Melanocyte of skin (primary cell): ENCODE measurements around the gene DBP. TPM values are rescaled to one million over a fixed set of nuclear protein-coding genes. Genes with fewer than 3 reads are reported as not detected.

Experiments
- total RNA-seq, 2 donors: library from RNA; depleted of rRNA; stranded (reverse); fragments of >200 nt; gene quantifications; 2 replicates each; pipeline ENCODE4 v1.2.3, GENCODE V29; 2012

The DBP gene
- 10 to 100 TPM in 1 of 2 donors, 1 to 10 TPM in 1; 9.3 to 13.1 TPM for total RNA-seq

GRCh38 chr19:48636859-48637448 lies at the start of gene DBP:
DBP (minus strand) TSS chr19:48637379; CDS start chr19:48636994, 385 bp downstream.

GRCh38 chr19:48672994-48673393 lies 35.8 kb upstream of the DBP start, which contains the start of gene NTN5:
NTN5 (minus strand) TSS chr19:48673017; CDS start chr19:48670986, 2,031 bp downstream.

GRCh38 chr19:48646001-48646721 lies 9.0 kb upstream of the DBP start, which contains the start of gene CA11:
CA11 (minus strand) TSS chr19:48646187; CDS start chr19:48645632, 555 bp downstream.

GRCh38 chr19:48618916-48619691 lies 18.1 kb downstream of the DBP start, which contains the start of the genes RPL18 and SPHK2:
RPL18 (minus strand) TSS chr19:48619178; CDS start chr19:48619143, 35 bp downstream.
SPHK2 (plus strand) TSS chr19:48619506; CDS start chr19:48620515, 1,009 bp downstream.

GRCh38 chr19:48614436-48615230 lies 22.5 kb downstream of the DBP start, which contains the start of gene FAM83E:
FAM83E (minus strand) TSS chr19:48615076; CDS start chr19:48613372, 1,704 bp downstream.

GRCh38 chr19:48606463-48607358 lies 30.5 kb downstream of the DBP start, which contains the start of gene SPACA4:
SPACA4 (plus strand) TSS chr19:48606742; CDS start chr19:48606979, 237 bp downstream.

Other genes starting within 250 kb of the DBP start
- 10 to 100 TPM; 41.3 to 54.6 TPM for gene KDELR1, start 245.8 kb downstream of the DBP start, total RNA-seq
- gene GRIN2D, start 243.7 kb downstream of the DBP start, total RNA-seq, result 1 to 10 TPM in 1 of 2 donors, under 1 TPM in 1; 0.67 to 1.0 TPM
- gene GRWD1, start 191.4 kb downstream of the DBP start, total RNA-seq, result 10 to 100 TPM; 37.5 to 54.6 TPM
- gene KCNJ14, start 181.8 kb downstream of the DBP start, total RNA-seq, result under 1 TPM; 0.33 to 0.34 TPM
- gene CYTH2, start 168.0 kb downstream of the DBP start, total RNA-seq, result 10 to 100 TPM; 33.3 to 34.1 TPM
- gene LMTK3, start 125.5 kb downstream of the DBP start, total RNA-seq, result under 1 TPM in 1 of 2 donors, not detected in 1; under 0.01 TPM
- gene SULT2B1, start 85.2 kb downstream of the DBP start, total RNA-seq, result under 1 TPM in 1 of 2 donors, not detected in 1; 0.33 TPM
- gene SPACA4, start 30.6 kb downstream of the DBP start, total RNA-seq, result not detected
- under 1 TPM in 1 of 2 donors, not detected in 1; under 0.01 TPM for gene FAM83E, start 22.3 kb downstream of the DBP start, total RNA-seq
- 1,000 to 10,000 TPM in 1 of 2 donors, 100 to 1,000 TPM in 1; 840 to 1,494 TPM for gene RPL18, start 18.2 kb downstream of the DBP start, total RNA-seq
- gene SPHK2, start 17.9 kb downstream of the DBP start, total RNA-seq, result 10 to 100 TPM; 12.7 to 15.1 TPM
- gene CA11, start 8.8 kb upstream of the DBP start, total RNA-seq, result 1 to 10 TPM in 1 of 2 donors, under 1 TPM in 1; 0.67 to 1.4 TPM
- gene NTN5, start 35.6 kb upstream of the DBP start, total RNA-seq, result under 1 TPM; under 0.01 to 0.69 TPM
- under 1 TPM in 1 of 2 donors, not detected in 1; under 0.01 TPM for gene FUT2, start 58.6 kb upstream of the DBP start, total RNA-seq
- 1 to 10 TPM in 1 of 2 donors, under 1 TPM in 1; 0.33 to 1.0 TPM for gene MAMSTR, start 82.3 kb upstream of the DBP start, total RNA-seq
- gene RASIP1, start 103.2 kb upstream of the DBP start, total RNA-seq, result 10 to 100 TPM in 1 of 2 donors, 1 to 10 TPM in 1; 3.0 to 26.8 TPM
- gene IZUMO1, start 109.5 kb upstream of the DBP start, total RNA-seq, result under 1 TPM; 0.33 to 0.34 TPM
- gene FUT1, start 115.3 kb upstream of the DBP start, total RNA-seq, result 1 to 10 TPM in 1 of 2 donors, under 1 TPM in 1; 0.34 to 1.7 TPM
- gene FGF21, start 118.1 kb upstream of the DBP start, total RNA-seq, result not detected
- 10 to 100 TPM; 11.7 to 29.0 TPM for gene BCAT2, start 173.7 kb upstream of the DBP start, total RNA-seq
- gene HSD17B14, start 199.1 kb upstream of the DBP start, total RNA-seq, result 1 to 10 TPM; 4.1 to 4.7 TPM
- gene PLEKHA4, start 231.2 kb upstream of the DBP start, total RNA-seq, result 10 to 100 TPM; 26.6 to 34.1 TPM
- 10 to 100 TPM; 30.6 to 45.0 TPM for gene PPP1R15A, start 235.0 kb upstream of the DBP start, total RNA-seq